ENCODE measurements around the gene LDHD. TPM values are rescaled to one million over a fixed set of nuclear protein-coding genes. Genes with fewer than 3 reads are reported as not detected.

Gene LDHD
- total and polyA plus RNA-seq, 2 of the 13 experiments (the other 11 are each of a cell fraction or from before 2014, with no cell fraction given) = 9.1 to 9.8 TPM

- TF ChIP-seq, protein P1, sequence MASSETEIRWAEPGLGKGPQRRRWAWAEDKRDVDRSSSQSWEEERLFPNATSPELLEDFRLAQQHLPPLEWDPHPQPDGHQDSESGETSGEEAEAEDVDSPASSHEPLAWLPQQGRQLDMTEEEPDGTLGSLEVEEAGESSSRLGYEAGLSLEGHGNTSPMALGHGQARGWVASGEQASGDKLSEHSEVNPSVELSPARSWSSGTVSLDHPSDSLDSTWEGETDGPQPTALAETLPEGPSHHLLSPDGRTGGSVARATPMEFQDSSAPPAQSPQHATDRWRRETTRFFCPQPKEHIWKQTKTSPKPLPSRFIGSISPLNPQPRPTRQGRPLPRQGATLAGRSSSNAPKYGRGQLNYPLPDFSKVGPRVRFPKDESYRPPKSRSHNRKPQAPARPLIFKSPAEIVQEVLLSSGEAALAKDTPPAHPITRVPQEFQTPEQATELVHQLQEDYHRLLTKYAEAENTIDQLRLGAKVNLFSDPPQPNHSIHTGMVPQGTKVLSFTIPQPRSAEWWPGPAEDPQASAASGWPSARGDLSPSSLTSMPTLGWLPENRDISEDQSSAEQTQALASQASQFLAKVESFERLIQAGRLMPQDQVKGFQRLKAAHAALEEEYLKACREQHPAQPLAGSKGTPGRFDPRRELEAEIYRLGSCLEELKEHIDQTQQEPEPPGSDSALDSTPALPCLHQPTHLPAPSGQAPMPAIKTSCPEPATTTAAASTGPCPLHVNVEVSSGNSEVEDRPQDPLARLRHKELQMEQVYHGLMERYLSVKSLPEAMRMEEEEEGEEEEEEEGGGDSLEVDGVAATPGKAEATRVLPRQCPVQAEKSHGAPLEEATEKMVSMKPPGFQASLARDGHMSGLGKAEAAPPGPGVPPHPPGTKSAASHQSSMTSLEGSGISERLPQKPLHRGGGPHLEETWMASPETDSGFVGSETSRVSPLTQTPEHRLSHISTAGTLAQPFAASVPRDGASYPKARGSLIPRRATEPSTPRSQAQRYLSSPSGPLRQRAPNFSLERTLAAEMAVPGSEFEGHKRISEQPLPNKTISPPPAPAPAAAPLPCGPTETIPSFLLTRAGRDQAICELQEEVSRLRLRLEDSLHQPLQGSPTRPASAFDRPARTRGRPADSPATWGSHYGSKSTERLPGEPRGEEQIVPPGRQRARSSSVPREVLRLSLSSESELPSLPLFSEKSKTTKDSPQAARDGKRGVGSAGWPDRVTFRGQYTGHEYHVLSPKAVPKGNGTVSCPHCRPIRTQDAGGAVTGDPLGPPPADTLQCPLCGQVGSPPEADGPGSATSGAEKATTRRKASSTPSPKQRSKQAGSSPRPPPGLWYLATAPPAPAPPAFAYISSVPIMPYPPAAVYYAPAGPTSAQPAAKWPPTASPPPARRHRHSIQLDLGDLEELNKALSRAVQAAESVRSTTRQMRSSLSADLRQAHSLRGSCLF (CRISPR knock-in tag; IDR thresholded peaks at IDR 0.05; ENCODE audit: borderline replicate concordance) = peak; percentile 89; the same call in 1 of the 2 replicates
- no peak for TF ChIP-seq ZNF354B (CRISPR knock-in tag; IDR thresholded peaks at IDR 0.05)
- TF ChIP-seq HNRNPH1 (optimal IDR thresholded peaks at IDR 0.05; ENCODE audit: low read depth, low read length) = no peak
- peak; percentile 80 for TF ChIP-seq ZNF710 (CRISPR knock-in tag; IDR thresholded peaks at IDR 0.05; ENCODE audit: borderline replicate concordance)
- TF ChIP-seq GATA4 (IDR thresholded peaks at IDR 0.05; ENCODE audit: borderline replicate concordance, low read depth) = peak; percentile 64; the same call in 1 of the 2 replicates
- TF ChIP-seq, protein P2, sequence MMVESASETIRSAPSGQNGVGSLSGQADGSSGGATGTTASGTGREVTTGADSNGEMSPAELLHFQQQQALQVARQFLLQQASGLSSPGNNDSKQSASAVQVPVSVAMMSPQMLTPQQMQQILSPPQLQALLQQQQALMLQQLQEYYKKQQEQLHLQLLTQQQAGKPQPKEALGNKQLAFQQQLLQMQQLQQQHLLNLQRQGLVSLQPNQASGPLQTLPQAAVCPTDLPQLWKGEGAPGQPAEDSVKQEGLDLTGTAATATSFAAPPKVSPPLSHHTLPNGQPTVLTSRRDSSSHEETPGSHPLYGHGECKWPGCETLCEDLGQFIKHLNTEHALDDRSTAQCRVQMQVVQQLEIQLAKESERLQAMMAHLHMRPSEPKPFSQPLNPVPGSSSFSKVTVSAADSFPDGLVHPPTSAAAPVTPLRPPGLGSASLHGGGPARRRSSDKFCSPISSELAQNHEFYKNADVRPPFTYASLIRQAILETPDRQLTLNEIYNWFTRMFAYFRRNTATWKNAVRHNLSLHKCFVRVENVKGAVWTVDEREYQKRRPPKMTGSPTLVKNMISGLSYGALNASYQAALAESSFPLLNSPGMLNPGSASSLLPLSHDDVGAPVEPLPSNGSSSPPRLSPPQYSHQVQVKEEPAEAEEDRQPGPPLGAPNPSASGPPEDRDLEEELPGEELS (CRISPR knock-in tag; IDR thresholded peaks at IDR 0.05) = peak; percentile 62
- TF ChIP-seq ZSCAN12 (CRISPR knock-in tag; IDR thresholded peaks at IDR 0.05) = peak; percentile 33; the same call in 1 of the 2 replicates
- TF ChIP-seq EHMT2 (IDR thresholded peaks at IDR 0.05; ENCODE audit: borderline replicate concordance, low read depth, low read length) = no peak
- peak; percentile 72; the same call in 1 of the 2 replicates for TF ChIP-seq HOXA3 (CRISPR knock-in tag; IDR thresholded peaks at IDR 0.05)
- peak; percentile 65 for TF ChIP-seq ETV5 (CRISPR knock-in tag; IDR thresholded peaks at IDR 0.05; ENCODE audit: borderline replicate concordance)
- TF ChIP-seq ATF4 (CRISPR knock-in tag; IDR thresholded peaks at IDR 0.05) = no peak
- no peak for TF ChIP-seq SP140L (CRISPR knock-in tag; IDR thresholded peaks at IDR 0.05; ENCODE audit: borderline replicate concordance)
- TF ChIP-seq, protein P3, sequence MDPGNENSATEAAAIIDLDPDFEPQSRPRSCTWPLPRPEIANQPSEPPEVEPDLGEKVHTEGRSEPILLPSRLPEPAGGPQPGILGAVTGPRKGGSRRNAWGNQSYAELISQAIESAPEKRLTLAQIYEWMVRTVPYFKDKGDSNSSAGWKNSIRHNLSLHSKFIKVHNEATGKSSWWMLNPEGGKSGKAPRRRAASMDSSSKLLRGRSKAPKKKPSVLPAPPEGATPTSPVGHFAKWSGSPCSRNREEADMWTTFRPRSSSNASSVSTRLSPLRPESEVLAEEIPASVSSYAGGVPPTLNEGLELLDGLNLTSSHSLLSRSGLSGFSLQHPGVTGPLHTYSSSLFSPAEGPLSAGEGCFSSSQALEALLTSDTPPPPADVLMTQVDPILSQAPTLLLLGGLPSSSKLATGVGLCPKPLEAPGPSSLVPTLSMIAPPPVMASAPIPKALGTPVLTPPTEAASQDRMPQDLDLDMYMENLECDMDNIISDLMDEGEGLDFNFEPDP (CRISPR knock-in tag; conservative IDR thresholded peaks at IDR 0.05) = no peak
- TF ChIP-seq, protein P4, sequence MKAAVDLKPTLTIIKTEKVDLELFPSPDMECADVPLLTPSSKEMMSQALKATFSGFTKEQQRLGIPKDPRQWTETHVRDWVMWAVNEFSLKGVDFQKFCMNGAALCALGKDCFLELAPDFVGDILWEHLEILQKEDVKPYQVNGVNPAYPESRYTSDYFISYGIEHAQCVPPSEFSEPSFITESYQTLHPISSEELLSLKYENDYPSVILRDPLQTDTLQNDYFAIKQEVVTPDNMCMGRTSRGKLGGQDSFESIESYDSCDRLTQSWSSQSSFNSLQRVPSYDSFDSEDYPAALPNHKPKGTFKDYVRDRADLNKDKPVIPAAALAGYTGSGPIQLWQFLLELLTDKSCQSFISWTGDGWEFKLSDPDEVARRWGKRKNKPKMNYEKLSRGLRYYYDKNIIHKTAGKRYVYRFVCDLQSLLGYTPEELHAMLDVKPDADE (CRISPR knock-in tag; IDR thresholded peaks at IDR 0.05) = peak; percentile 64; the same call in 1 of the 2 replicates
Observed at GRCh38 chr16:75148311-75149195, 32.0 kb upstream of the LDHD start, which contains the start of gene ZFP1 (continued).
